Omental fat pad (tissue), 4 donors: Measurements from ENCODE around the gene MRTFB. TPM values are rescaled to one million over a fixed set of nuclear protein-coding genes. Genes with fewer than 3 reads are reported as not detected.

Experiments used
- ATAC-seq: fragments of 150-250 bp; one replicate; pipeline ENCODE4 v1.9.1; 2016; ENCODE audit warnings: mild to moderate bottlenecking, moderate library complexity; ENCODE audit not compliant: low FRiP score
- DNase-seq: peaks from one replicate; pipeline ENCODE4 v3.0.0-alpha.2; 2019; ENCODE audit warnings: low spot score
- CTCF ChIP-seq, 3 donors: fragments of 450-650 bp; IDR thresholded peaks; one replicate each; pipeline ENCODE4 v1.5.1; 2016 to 2017; ENCODE audit warnings: antibody characterized with exemption in 3 of 3, mild to moderate bottlenecking in 3 of 3, moderate library complexity in 2 of 3
- total RNA-seq, 4 donors: library from RNA; depleted of rRNA; stranded (reverse); fragments of >200 nt; gene quantifications; one replicate each; pipeline ENCODE4 v1.1.0, GENCODE V29; 2016

The MRTFB gene
- total RNA-seq, 4 donors from 2014 or later = 17.5 to 107 (median 55.8) TPM

GRCh38 chr16:14104066-14104465, 32.9 kb downstream of the MRTFB start:
- ATAC-seq = no peak
- TF ChIP-seq CTCF (IDR thresholded peaks at IDR 0.05) = no peak

GRCh38 chr16:14105760-14106375, 34.7 kb downstream of the MRTFB start:
- ATAC-seq (no peak), DNase-seq (no peak)
- TF ChIP-seq CTCF (IDR thresholded peaks at IDR 0.05) = no peak

More at GRCh38 chr16:14104066-14104465, 32.9 kb downstream of the MRTFB start:
- DNase-seq = no peak

GRCh38 chr16:14106457-14106856, 35.3 kb downstream of the MRTFB start:
- TF ChIP-seq CTCF (IDR thresholded peaks at IDR 0.05) = no peak
- ATAC-seq = no peak
- no peak for DNase-seq

DNA sequence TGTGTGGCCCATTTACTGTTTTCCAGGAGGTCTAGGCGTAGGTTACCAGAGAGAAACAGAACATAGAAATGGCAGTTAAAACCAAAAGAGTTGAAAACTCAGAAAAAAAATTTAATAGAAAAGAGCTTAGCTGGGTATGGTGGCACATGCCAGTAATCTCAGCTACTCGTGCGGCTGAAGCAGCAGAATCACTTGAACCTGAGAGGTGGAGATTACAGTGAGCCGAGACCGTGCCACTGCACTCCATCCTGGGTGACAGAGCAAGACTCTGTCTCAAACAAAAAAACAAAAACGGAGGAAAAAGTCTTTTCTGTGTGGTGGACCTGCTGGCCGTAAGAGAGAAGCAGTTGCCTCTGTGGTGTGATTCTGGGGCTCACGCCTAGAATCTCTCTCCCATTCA, 35.8 kb downstream of the MRTFB start:
- ATAC-seq (no peak), DNase-seq (no peak)
- no peak for TF ChIP-seq CTCF (IDR thresholded peaks at IDR 0.05)

- DNase-seq = no peak
- no peak for ATAC-seq
- TF ChIP-seq CTCF (IDR thresholded peaks at IDR 0.05) = no peak
These were observed 38.1 kb downstream of the MRTFB start for GRCh38 chr16:14109077-14109775.

DNA sequence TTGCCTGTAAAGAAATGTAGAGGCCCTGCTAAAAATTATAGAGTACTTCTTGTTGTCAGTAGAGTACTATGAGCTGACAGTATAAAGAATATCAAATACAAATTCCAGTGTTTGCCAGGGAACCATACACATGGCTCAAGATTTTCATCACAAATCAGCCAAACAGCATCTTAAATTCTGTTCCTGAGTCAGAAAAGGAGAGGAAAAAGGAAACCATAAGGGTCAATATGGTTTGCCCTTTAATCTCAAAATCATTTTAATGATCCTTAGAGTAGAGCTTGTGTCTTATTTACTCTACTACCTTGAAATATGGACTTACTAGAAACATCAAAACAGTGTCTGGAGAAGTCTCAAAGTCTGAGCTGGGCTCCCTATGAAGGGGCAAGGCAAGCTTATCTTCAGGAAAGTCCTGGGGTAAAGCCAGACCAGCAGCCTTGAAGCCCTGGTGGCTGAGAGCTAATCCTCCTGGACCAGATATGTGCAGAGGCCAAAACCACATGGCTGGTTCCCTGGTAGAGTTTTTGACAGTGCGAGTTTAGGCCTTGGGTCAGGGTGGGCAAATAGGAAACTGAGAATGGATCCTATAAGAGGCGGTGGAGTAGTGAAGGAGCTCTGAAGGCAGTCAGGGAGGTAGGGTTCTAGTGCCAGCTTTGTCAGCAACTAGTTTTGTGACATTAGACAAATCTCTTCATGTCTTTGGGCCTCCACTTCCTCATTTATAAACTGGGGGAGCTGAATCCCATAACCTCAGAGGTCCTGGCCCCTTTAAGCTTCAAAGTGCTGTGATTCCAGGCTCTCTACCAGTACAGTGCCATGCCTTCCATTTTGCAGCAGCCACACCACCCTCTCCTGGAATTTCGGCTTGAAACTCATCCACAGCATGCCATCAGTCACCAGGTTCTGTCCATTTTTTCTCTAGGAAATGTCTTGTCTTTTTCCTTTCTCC, 38.9 kb downstream of the MRTFB start:
- no peak for ATAC-seq
- TF ChIP-seq CTCF (IDR thresholded peaks at IDR 0.05) = no peak
- DNase-seq = no peak
